KMS-11 (cell line): Measurements from ENCODE around the gene PRPF40A.

ENCODE experiments used
- H2AFZ ChIP-seq: fragments of 200-600 bp; sonication (generic); 2 replicates; pipeline ENCODE4 v1.6.1; 2016; ENCODE audit warnings: antibody characterized with exemption, mixed run types, low read depth
- H3K27ac ChIP-seq: fragments of 200-600 bp; sonication (generic); 2 replicates; pipeline ENCODE4 v1.6.1; 2016; ENCODE audit warnings: mild to moderate bottlenecking, mixed run types
- H3K27me3 ChIP-seq: fragments of 200-600 bp; sonication (generic); 2 replicates; pipeline ENCODE4 v1.6.1; 2017; ENCODE audit warnings: mild to moderate bottlenecking, low read depth, mixed run types, moderate library complexity; ENCODE audit not compliant: insufficient read depth
- H3K36me3 ChIP-seq: fragments of 200-600 bp; sonication (generic); 2 replicates; pipeline ENCODE4 v1.6.1; 2017; ENCODE audit warnings: mild to moderate bottlenecking, mixed run types; ENCODE audit not compliant: insufficient read depth
- H3K4me1 ChIP-seq: fragments of 200-600 bp; sonication (generic); 2 replicates; pipeline ENCODE4 v1.6.1; 2016; ENCODE audit warnings: mild to moderate bottlenecking, low read depth, mixed run types; ENCODE audit not compliant: poor library complexity, severe bottlenecking
- H3K4me2 ChIP-seq: fragments of 200-600 bp; sonication (generic); 2 replicates; pipeline ENCODE4 v1.7.0; 2016; ENCODE audit warnings: mild to moderate bottlenecking, mixed run types
- H3K4me3 ChIP-seq: fragments of 200-600 bp; sonication (generic); IDR thresholded peaks from 2 replicates; pipeline ENCODE4 v1.6.1; 2017; ENCODE audit warnings: low read depth, low read length, mixed read lengths; ENCODE audit not compliant: insufficient read depth
- H3K79me2 ChIP-seq: fragments of 200-600 bp; sonication (generic); 2 replicates; pipeline ENCODE4 v1.6.1; 2016; ENCODE audit warnings: low read depth, mixed run types; ENCODE audit not compliant: insufficient read depth
- H3K9ac ChIP-seq: fragments of 200-600 bp; sonication (generic); 2 replicates; pipeline ENCODE4 v1.6.1; 2016; ENCODE audit warnings: mild to moderate bottlenecking, mixed run types
- H4K20me1 ChIP-seq: fragments of 200-600 bp; sonication (generic); 2 replicates; pipeline ENCODE4 v1.6.1; 2016; ENCODE audit warnings: mild to moderate bottlenecking, mixed run types; ENCODE audit not compliant: insufficient read depth
- CTCF ChIP-seq: fragments of 200-600 bp; sonication (generic); conservative IDR thresholded peaks from 2 replicates; pipeline ENCODE4 v1.6.1; 2017; ENCODE audit warnings: low read depth, mild to moderate bottlenecking, antibody characterized with exemption, low read length, moderate library complexity, mixed read lengths

PRPF40A gene

GRCh38 chr2:152638056-152638455 lies 79.2 kb downstream of the PRPF40A start:
- no peak overlapping the region for H3K4me3 ChIP-seq
- H4K20me1 ChIP-seq: no peaks in the 10 kb centered on the region
- no peak overlapping the region for H3K4me2 ChIP-seq
- no peaks in the 10 kb centered on the region for H3K4me1 ChIP-seq
- no peaks in the 10 kb centered on the region for H3K36me3 ChIP-seq
- no peak overlapping the region for H3K9ac ChIP-seq
- H3K27ac ChIP-seq: no peak overlapping the region
- no peak overlapping the region for H2AFZ ChIP-seq
- TF ChIP-seq CTCF: no peak
- no peaks in the 10 kb centered on the region for H3K79me2 ChIP-seq
- H3K27me3 ChIP-seq: no peaks in the 10 kb centered on the region

- Histone ChIP-seq H3K9ac (no peak overlapping the region), H4K20me1 (no peaks in the 10 kb centered on the region), H3K27me3 (no peaks in the 10 kb centered on the region), H3K4me3 (no peak overlapping the region), H3K79me2 (no peaks in the 10 kb centered on the region), H3K4me1 (no peaks in the 10 kb centered on the region), H3K27ac (no peak overlapping the region), H2AFZ (no peak overlapping the region), H3K4me2 (no peak overlapping the region), H3K36me3 (no peaks in the 10 kb centered on the region)
- no peak for TF ChIP-seq CTCF
Measured at GRCh38 chr2:152637251-152637650, 80.0 kb downstream of the PRPF40A start.

GRCh38 chr2:152635635-152636298 lies 81.5 kb downstream of the PRPF40A start:
- H3K36me3 ChIP-seq: no peaks in the 10 kb centered on the region
- H2AFZ ChIP-seq: no peak overlapping the region
- peak; percentile 99 for TF ChIP-seq CTCF

GRCh38 chr2:152632736-152633135 lies 84.5 kb downstream of the PRPF40A start:
- no peaks in the 10 kb centered on the region for H3K36me3 ChIP-seq
- TF ChIP-seq CTCF: no peak
- no peak overlapping the region for H3K4me3 ChIP-seq
- H3K79me2 ChIP-seq: no peaks in the 10 kb centered on the region
- no peak overlapping the region for H2AFZ ChIP-seq
- no peaks in the 10 kb centered on the region for H4K20me1 ChIP-seq
- no peak overlapping the region for H3K9ac ChIP-seq
- H3K4me1 ChIP-seq: no peaks in the 10 kb centered on the region
- no peak overlapping the region for H3K4me2 ChIP-seq
- H3K27ac ChIP-seq: no peak overlapping the region
- H3K27me3 ChIP-seq: no peaks in the 10 kb centered on the region

More at GRCh38 chr2:152635635-152636298, 81.5 kb downstream of the PRPF40A start:
- Histone ChIP-seq H3K9ac (no peak overlapping the region), H4K20me1 (no peaks in the 10 kb centered on the region), H3K4me3 (no peak overlapping the region), H3K27me3 (no peaks in the 10 kb centered on the region), H3K79me2 (no peaks in the 10 kb centered on the region), H3K4me1 (no peaks in the 10 kb centered on the region), H3K4me2 (no peak overlapping the region), H3K27ac (no peak overlapping the region)
